DOHH2 (cell line): Measurements from ENCODE around the gene KHNYN.
A peak's percentile ranks its signal among the peaks of the same experiment; 100 is the strongest.

Experiments used
- H3F3A ChIP-seq: fragments of 200-600 bp; sonication (generic), shearing (Covaris generic); 2 replicates; pipeline ENCODE4 v1.6.0; 2016; ENCODE audit warnings: antibody characterized with exemption, mild to moderate bottlenecking; ENCODE audit not compliant: control insufficient read depth, insufficient read depth
- H3K27ac ChIP-seq: fragments of 200-600 bp; sonication (generic); 2 replicates; pipeline ENCODE4 v1.5.1; 2014; ENCODE audit warnings: low read depth, mild to moderate bottlenecking, low read length, moderate library complexity
- H3K27me3 ChIP-seq: fragments of 200-600 bp; sonication (generic); 2 replicates; pipeline ENCODE4 v1.6.1; 2014; ENCODE audit warnings: mild to moderate bottlenecking, low read length, mixed read lengths; ENCODE audit not compliant: control insufficient read depth
- H3K36me3 ChIP-seq: fragments of 200-600 bp; sonication (generic); 2 replicates; pipeline ENCODE4 v1.6.1; 2014; ENCODE audit warnings: mild to moderate bottlenecking, low read length, moderate library complexity, mixed read lengths; ENCODE audit not compliant: control insufficient read depth
- H3K4me1 ChIP-seq: fragments of 200-600 bp; sonication (generic); 2 replicates; pipeline ENCODE4 v1.6.1; 2014; ENCODE audit warnings: mild to moderate bottlenecking, low read length, mixed read lengths; ENCODE audit not compliant: control insufficient read depth
- H3K4me2 ChIP-seq: fragments of 200-600 bp; sonication (generic); 2 replicates; pipeline ENCODE4 v1.6.0; 2014; ENCODE audit warnings: mild to moderate bottlenecking, low read length, moderate library complexity
- H3K4me3 ChIP-seq: fragments of 200-600 bp; sonication (generic); 2 replicates; pipeline ENCODE4 v1.5.1; 2014; ENCODE audit warnings: mild to moderate bottlenecking, low read length, mixed read lengths
- H3K79me2 ChIP-seq: fragments of 200-600 bp; sonication (generic); 2 replicates; pipeline ENCODE4 v1.6.1; 2014; ENCODE audit warnings: mild to moderate bottlenecking, low read length, mixed read lengths; ENCODE audit not compliant: control insufficient read depth
- H3K9me2 ChIP-seq: fragments of 200-600 bp; sonication (generic); replicated peaks from 2 replicates; pipeline ENCODE4 v1.6.1; 2014; ENCODE audit warnings: mild to moderate bottlenecking, low read length, mixed read lengths; ENCODE audit not compliant: control insufficient read depth
- H3K9me3 ChIP-seq: fragments of 200-600 bp; sonication (generic); 2 replicates; pipeline ENCODE4 v1.6.1; 2014; ENCODE audit warnings: antibody characterized with exemption, low read length, mixed read lengths; ENCODE audit not compliant: control insufficient read depth, insufficient read depth
- H4K20me1 ChIP-seq: fragments of 200-600 bp; sonication (generic); 2 replicates; pipeline ENCODE4 v1.6.0; 2014; ENCODE audit warnings: low read depth, mild to moderate bottlenecking, antibody characterized with exemption, low read length, moderate library complexity; ENCODE audit not compliant: control insufficient read depth, insufficient read depth
- EZH2phosphoT487 ChIP-seq: fragments of 200-600 bp; sonication (generic); IDR thresholded peaks from 2 replicates; pipeline ENCODE4 v1.6.1; 2017; ENCODE audit warnings: borderline replicate concordance, mild to moderate bottlenecking, antibody characterized with exemption, low read length, moderate library complexity, mixed read lengths
- TF ChIP-seq, protein P1 (sequence below): fragments of 200-600 bp; sonication (generic); IDR thresholded peaks from one replicate; pipeline ENCODE4 v1.5.1; 2014; ENCODE audit warnings: antibody characterized with exemption, mild to moderate bottlenecking, low read depth, low read length; ENCODE audit not compliant: poor library complexity, severe bottlenecking

The KHNYN gene

DNA sequence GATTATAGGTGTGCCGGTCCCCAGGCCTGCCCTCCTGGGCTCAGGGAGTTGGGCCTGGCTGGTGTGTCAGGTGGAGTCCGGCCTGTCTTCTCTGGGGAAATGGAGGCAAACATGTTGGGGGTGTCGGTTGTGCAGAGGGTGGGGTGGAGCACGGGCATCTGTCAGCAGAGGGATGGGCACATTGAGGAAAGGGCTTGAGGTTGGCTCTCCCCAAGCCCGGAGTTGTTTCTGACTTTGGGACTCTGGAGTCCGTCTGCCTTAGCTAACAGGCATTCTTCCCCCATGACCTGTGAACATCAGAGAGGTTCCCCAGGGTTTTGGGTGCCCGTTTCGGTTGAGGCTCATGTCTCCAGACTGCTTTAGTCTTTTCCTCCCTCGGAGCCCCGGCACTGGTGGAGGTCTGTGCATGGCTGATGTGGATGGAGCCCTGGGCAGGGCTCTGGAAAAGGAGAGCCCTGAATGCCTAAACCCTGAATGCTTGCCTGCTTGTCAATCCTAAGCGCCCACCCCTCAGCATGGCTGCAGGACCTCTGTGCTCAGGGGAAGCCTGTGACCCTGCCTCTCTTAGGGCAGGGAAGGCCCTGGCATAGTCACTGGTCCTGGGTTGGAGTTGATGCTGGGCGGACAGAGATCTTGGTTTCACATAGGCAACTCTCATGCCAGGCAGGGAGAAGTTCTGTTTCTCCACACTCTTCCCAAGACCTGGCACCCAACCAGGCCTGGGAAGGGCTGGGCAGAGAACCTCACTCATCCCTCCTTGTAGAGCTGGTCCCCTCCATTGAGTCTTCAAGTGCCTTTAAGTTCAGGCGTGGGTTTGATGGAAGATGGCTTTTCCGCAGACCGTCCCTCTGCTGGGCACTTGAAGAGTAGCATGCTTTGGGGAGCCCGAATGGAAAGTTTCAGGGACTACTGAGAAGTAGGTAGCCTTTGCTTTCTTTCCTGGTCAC is 18.0 kb upstream of the KHNYN start:
- H3K27ac ChIP-seq, result no peak overlapping the region
- H3K9me3 ChIP-seq, result no peaks in the 10 kb centered on the region
- H4K20me1 ChIP-seq, result no peaks in the 10 kb centered on the region
- H3K4me3 ChIP-seq, result no peak overlapping the region
- H3K4me2 ChIP-seq, result no peak overlapping the region
- no peaks in the 10 kb centered on the region for H3F3A ChIP-seq
- peaks cover 6% of the 10 kb centered on the region for H3K27me3 ChIP-seq
- no peaks in the 10 kb centered on the region for H3K9me2 ChIP-seq
- TF ChIP-seq EZH2phosphoT487, result no peak
- TF ChIP-seq, protein P1, sequence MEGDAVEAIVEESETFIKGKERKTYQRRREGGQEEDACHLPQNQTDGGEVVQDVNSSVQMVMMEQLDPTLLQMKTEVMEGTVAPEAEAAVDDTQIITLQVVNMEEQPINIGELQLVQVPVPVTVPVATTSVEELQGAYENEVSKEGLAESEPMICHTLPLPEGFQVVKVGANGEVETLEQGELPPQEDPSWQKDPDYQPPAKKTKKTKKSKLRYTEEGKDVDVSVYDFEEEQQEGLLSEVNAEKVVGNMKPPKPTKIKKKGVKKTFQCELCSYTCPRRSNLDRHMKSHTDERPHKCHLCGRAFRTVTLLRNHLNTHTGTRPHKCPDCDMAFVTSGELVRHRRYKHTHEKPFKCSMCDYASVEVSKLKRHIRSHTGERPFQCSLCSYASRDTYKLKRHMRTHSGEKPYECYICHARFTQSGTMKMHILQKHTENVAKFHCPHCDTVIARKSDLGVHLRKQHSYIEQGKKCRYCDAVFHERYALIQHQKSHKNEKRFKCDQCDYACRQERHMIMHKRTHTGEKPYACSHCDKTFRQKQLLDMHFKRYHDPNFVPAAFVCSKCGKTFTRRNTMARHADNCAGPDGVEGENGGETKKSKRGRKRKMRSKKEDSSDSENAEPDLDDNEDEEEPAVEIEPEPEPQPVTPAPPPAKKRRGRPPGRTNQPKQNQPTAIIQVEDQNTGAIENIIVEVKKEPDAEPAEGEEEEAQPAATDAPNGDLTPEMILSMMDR, result peak; percentile 77
- H3K79me2 ChIP-seq, result no peaks in the 10 kb centered on the region
- no peaks in the 10 kb centered on the region for H3K36me3 ChIP-seq
- no peaks in the 10 kb centered on the region for H3K4me1 ChIP-seq

DNA sequence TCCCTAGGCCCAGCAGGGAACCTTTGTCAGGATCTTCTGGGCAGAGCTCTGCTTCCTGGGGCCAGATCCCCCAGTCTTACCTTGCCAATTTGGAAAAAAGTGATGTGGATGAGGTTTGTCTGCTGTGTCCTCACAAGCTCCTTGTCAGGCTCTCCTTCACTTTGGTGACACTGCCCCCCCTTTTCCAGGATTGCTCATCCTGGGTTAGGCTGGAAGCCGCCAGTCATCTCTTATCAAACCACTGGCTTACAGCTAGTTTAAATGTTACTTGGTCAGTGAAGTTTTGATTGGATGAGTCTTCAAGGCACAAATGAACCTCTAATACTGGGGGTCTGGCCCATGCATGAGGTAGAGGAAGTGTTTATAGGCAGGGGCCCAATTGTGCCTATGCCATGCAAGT is 15.7 kb upstream of the KHNYN start:
- H4K20me1 ChIP-seq, result no peaks in the 10 kb centered on the region
- no peaks in the 10 kb centered on the region for H3K9me3 ChIP-seq
- no peaks in the 10 kb centered on the region for H3K79me2 ChIP-seq
- no peaks in the 10 kb centered on the region for H3K36me3 ChIP-seq
- H3K9me2 ChIP-seq, result no peaks in the 10 kb centered on the region
- H3K27ac ChIP-seq, result no peak overlapping the region
- no peaks in the 10 kb centered on the region for H3K4me1 ChIP-seq
- no peak overlapping the region for H3K4me3 ChIP-seq
- no peak overlapping the region for H3K4me2 ChIP-seq
- no peaks in the 10 kb centered on the region for H3F3A ChIP-seq
- 0 out of 2 replicates have a peak, but pooled peaks cover 4% of the 10 kb centered on the region for H3K27me3 ChIP-seq
- no peak for TF ChIP-seq EZH2phosphoT487
- TF ChIP-seq, protein P1, result no peak

DNA sequence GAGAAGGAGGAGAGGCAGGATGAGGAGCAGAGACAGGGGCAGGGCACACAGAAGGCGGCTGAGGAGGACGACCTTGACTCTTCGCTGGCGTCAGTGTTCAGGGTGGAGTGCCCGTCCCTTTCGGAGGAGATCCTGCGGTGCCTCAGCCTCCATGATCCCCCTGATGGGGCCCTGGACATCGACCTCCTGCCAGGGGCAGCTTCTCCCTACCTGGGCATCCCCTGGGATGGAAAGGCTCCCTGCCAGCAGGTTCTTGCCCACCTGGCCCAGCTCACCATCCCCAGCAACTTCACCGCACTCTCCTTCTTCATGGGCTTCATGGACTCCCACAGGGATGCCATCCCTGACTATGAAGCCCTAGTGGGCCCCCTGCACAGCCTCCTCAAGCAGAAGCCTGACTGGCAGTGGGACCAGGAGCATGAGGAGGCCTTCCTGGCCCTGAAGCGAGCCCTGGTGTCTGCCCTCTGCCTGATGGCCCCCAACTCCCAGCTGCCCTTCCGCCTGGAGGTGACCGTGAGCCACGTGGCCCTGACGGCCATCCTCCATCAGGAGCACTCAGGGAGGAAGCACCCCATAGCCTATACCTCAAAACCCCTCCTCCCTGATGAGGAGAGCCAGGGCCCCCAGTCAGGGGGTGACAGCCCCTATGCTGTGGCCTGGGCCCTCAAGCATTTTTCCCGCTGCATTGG is 14.9 kb upstream of the KHNYN start:
- H3K9me3 ChIP-seq, result no peaks in the 10 kb centered on the region
- H3K9me2 ChIP-seq, result no peaks in the 10 kb centered on the region
- H3K79me2 ChIP-seq, result no peaks in the 10 kb centered on the region
- TF ChIP-seq EZH2phosphoT487, result no peak
- TF ChIP-seq, protein P1, result no peak
- no peaks in the 10 kb centered on the region for H4K20me1 ChIP-seq
- no peak overlapping the region for H3K27ac ChIP-seq
- no peaks in the 10 kb centered on the region for H3F3A ChIP-seq
- 0 out of 2 replicates have a peak, but pooled peaks cover 2% of the 10 kb centered on the region for H3K27me3 ChIP-seq
- H3K4me3 ChIP-seq, result no peak overlapping the region
- H3K4me1 ChIP-seq, result no peaks in the 10 kb centered on the region
- no peak overlapping the region for H3K4me2 ChIP-seq
- no peaks in the 10 kb centered on the region for H3K36me3 ChIP-seq
